Ishikawa (cell line): ENCODE data around the gene SCN2B.

Source experiments
- CEBPB ChIP-seq: IDR thresholded peaks from 2 replicates; pipeline ENCODE4 v1.6.1; 2012
- EGR1 ChIP-seq: IDR thresholded peaks from 2 replicates; pipeline ENCODE4 v1.6.1; 2012
- EP300 ChIP-seq: IDR thresholded peaks from 2 replicates; pipeline ENCODE4 v1.6.1; 2012; ENCODE audit warnings: borderline replicate concordance
- FOXM1 ChIP-seq: IDR thresholded peaks from 2 replicates; pipeline ENCODE4 v1.6.1; 2012; ENCODE audit warnings: low read depth, borderline replicate concordance
- RAD21 ChIP-seq: IDR thresholded peaks from 2 replicates; pipeline ENCODE4 v1.6.1; 2012; ENCODE audit warnings: low read depth
- REST ChIP-seq: IDR thresholded peaks from 2 replicates; pipeline ENCODE4 v1.6.1; 2012; ENCODE audit warnings: low read depth, mild to moderate bottlenecking
- TAF1 ChIP-seq: IDR thresholded peaks from 2 replicates; pipeline ENCODE4 v1.6.1; 2012; ENCODE audit warnings: low read depth, mild to moderate bottlenecking
- TCF12 ChIP-seq: IDR thresholded peaks from 2 replicates; pipeline ENCODE4 v1.6.1; 2012; ENCODE audit warnings: low read depth
- TEAD4 ChIP-seq: IDR thresholded peaks from 2 replicates; pipeline ENCODE4 v1.6.1; 2012
- USF1 ChIP-seq: IDR thresholded peaks from 2 replicates; pipeline ENCODE4 v1.6.1; 2012
- YY1 ChIP-seq: IDR thresholded peaks from 2 replicates; pipeline ENCODE4 v1.6.1; 2012; ENCODE audit warnings: low read depth
- ZBTB7A ChIP-seq: IDR thresholded peaks from 2 replicates; pipeline ENCODE4 v1.6.1; 2012; ENCODE audit warnings: low read depth
- TF ChIP-seq, protein P1 (sequence below): IDR thresholded peaks from 2 replicates; pipeline ENCODE4 v1.6.1; 2012

Gene SCN2B

GRCh38 chr11:118212781-118213191, 36.3 kb upstream of the SCN2B start:
- TF ChIP-seq EP300 (no peak), RAD21 (no peak), REST (no peak), TCF12 (no peak)

DNA sequence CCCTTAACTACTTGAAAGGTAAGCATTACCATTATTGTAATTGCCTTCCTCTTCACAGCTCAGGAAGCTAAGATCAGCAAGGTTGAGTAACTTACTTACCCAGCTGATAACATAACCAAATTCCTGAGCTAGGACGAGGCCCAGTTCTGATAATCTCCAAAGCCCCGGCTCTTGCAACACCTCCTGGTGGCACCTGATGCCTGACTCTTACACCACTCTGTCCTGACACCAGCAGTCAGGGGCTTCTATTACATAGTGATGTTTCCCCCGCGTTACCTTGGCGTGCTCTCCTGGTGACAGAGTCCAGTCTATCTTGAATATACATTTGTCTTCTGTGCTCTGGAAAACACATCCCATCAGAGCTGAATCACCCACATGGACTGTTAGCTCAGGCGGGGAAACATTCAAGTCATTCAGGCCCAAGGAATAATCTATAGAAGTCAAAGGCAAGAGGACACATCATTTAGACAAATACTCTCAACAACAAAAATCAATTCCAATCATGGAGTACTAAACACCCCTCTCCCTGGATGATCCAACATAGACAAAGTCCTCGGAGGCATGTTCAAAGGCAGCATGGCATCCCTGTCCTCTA, 35.8 kb upstream of the SCN2B start:
- TF ChIP-seq RAD21 (no peak), REST (no peak), TCF12 (no peak), YY1 (no peak), FOXM1 (no peak), EGR1 (no peak), TEAD4 (no peak)
- TF ChIP-seq, protein P1, sequence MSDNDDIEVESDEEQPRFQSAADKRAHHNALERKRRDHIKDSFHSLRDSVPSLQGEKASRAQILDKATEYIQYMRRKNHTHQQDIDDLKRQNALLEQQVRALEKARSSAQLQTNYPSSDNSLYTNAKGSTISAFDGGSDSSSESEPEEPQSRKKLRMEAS = no peak

GRCh38 chr11:118211006-118211405, 34.6 kb upstream of the SCN2B start:
- TF ChIP-seq, protein P1 = no peak
- TF ChIP-seq USF1 (no peak), EGR1 (no peak), TEAD4 (no peak), EP300 (no peak), REST (no peak), ZBTB7A (no peak), CEBPB (no peak), FOXM1 (no peak)

- TF ChIP-seq TCF12 (no peak), ZBTB7A (no peak), RAD21 (no peak)
These were observed 33.9 kb upstream of the SCN2B start for GRCh38 chr11:118210323-118210722.

- TF ChIP-seq TEAD4 (no peak), RAD21 (no peak), TCF12 (no peak), FOXM1 (no peak), TAF1 (no peak), YY1 (no peak)
These were observed 32.6 kb upstream of the SCN2B start for GRCh38 chr11:118209033-118209432.

GRCh38 chr11:118207079-118207478, 30.6 kb upstream of the SCN2B start:
- TF ChIP-seq TAF1 = no peak
